Adrenal gland (tissue), 12 donors: ENCODE results near the gene PAOX. TPM values are rescaled to one million over a fixed set of nuclear protein-coding genes. Genes with fewer than 3 reads are reported as not detected.

Experiments
- DNase-seq, 7 donors: peaks; one replicate each; pipeline ENCODE4 v3.0.0-alpha.2; 2019 to 2020
- H3K27ac ChIP-seq, 5 donors: fragments of 200-600 bp; sonication (generic) in 4 of 5; 1 replicate in 3 of 5; 2 replicates in 2 of 5; pipeline versions ENCODE4 v1.5.1 to v1.8.0; 2016 to 2020; ENCODE audit warnings: mild to moderate bottlenecking in 1 of 5
- H3K27me3 ChIP-seq: fragments of 200-600 bp; 2 replicates; pipeline ENCODE4 v1.8.0; 2021
- H3K36me3 ChIP-seq, 2 donors: fragments of 200-600 bp; replicated peaks in 1 of 2; 1 replicate in 1 of 2; 2 replicates in 1 of 2; pipeline versions ENCODE4 v1.5.1 to v1.8.0; 2018 to 2022
- H3K4me1 ChIP-seq, 2 donors: fragments of 200-600 bp; replicated peaks in 1 of 2; 1 replicate in 1 of 2; 2 replicates in 1 of 2; pipeline versions ENCODE4 v1.5.1 to v1.8.0; 2018 to 2021
- H3K4me3 ChIP-seq, 4 donors: fragments of 200-600 bp; sonication (generic) in 3 of 4; one replicate each; pipeline ENCODE4 v1.5.1; 2016 to 2018
- H3K9me3 ChIP-seq, 3 donors: fragments of 200-600 bp; sonication (generic) in 1 of 3; replicated peaks in 1 of 3; 1 replicate in 2 of 3; 2 replicates in 1 of 3; pipeline versions ENCODE4 v1.5.1 to v1.8.0; 2016 to 2021
- POLR2A ChIP-seq, 2 donors: fragments of 450-650 bp; IDR thresholded peaks; one replicate each; pipeline ENCODE4 v1.6.1; 2017; ENCODE audit warnings: antibody characterized with exemption in 2 of 2, mild to moderate bottlenecking in 2 of 2, moderate library complexity in 1 of 2
- WGBS, 4 donors: extraction: QIAGEN DNeasy Blood & Tissue Kit in 2 of 4; methylation state at CpG; one replicate each; pipeline versions ENCODE4 v1.1.5 to v1.1.7; 2013 to 2017; 5-methylcytosine and 5-hydroxymethylcytosine counted together
- intact Hi-C, 2 donors: fragments of 100-400 bp; cut with DNase I; formaldehyde crosslinking; loops; one replicate each; pipeline versions ENCODE4 v1.14.1 to v1.15.0; 2022 to 2023
- polyA plus RNA-seq, 3 donors: library from polyadenylated mRNA; stranded (reverse); fragments of 200-250 nt in 2 of 3; fragments of 350-450 nt in 1 of 3; fragmentation: Illumina TruSeq in 1 of 3; extraction: RNeasy Lipid Tissue Mini Kit (QIAGEN cat#74804) in 1 of 3; gene quantifications; one replicate each; pipeline ENCODE4 v1.2.3, GENCODE V29; 2013 to 2014
- total RNA-seq, 9 donors: library from RNA; depleted of rRNA in 4 of 9; stranded (reverse); fragments of >200 nt in 4 of 9; fragments of 120-200 nt in 1 of 9; fragmentation: NEBNext Ultra II Directional in 1 of 9; extraction: Animal tissue kit (Norgen Biotek cat#: 25700) in 1 of 9; gene quantifications; one replicate each; pipeline versions ENCODE4 v1.1.0 to v1.2.4, GENCODE V29; 2013 to 2023
- TF ChIP-seq, protein P1 (sequence below), 6 experiments: fragments of 450-650 bp in 4 of 6; fragments of 200-600 bp in 2 of 6; sonication (generic) in 1 of 6; IDR thresholded peaks; 1 replicate in 5 of 6; 2 replicates in 1 of 6; pipeline versions ENCODE4 v1.5.1 to v1.8.0; 2016 to 2021; ENCODE audit warnings: antibody characterized with exemption in 6 of 6, mild to moderate bottlenecking in 2 of 6, moderate library complexity in 1 of 6
- donor health status: healthy with polysubstance abuse.
- donor health status: Bipolar disorder and iron deficiency.
- donor health status: DM: yes; HTN: yes; CAD: no.
- donor health status: DM: no; HTN: no; CAD: no.
- donor health status: DM: no; HTN: no; CAD: no.
- donor health status: DM: yes; HTN: yes; CAD: no.

Gene PAOX
- total and polyA plus RNA-seq, 12 donors = 1.0 to 34.4 (median 6.4) TPM

DNA sequence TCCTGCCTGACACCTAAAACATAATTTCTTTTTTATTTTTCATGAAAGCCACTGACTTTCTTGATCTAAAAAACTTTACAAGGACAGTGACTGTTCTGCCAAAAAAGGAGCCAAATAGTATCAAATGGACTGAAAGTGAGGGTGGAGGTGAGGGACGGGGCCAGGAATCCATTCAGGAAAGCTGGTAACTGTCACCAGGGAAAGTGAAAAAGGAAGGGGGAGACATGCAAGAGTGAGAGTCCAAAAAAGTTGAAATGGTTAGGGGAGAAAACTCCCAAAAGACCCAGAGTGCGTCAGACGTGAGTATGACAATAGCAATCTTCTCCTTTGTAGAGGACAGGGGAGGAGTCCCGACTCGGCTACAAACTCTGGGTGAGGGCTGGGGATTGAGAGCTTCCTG is 34.8 kb upstream of the PAOX start:
- Histone ChIP-seq H3K4me1 (no peaks in the 10 kb centered on the region), H3K4me3 (no peak overlapping the region), H3K27me3 (peaks cover 18% of the 10 kb centered on the region), H3K27ac (no peak overlapping the region), H3K36me3 (no peaks in the 10 kb centered on the region), H3K9me3 (no peaks in the 10 kb centered on the region)
- DNase-seq = no peak
- intact Hi-C loops = no loop called here
- 59 to 64% (median 62%) methylated on average over 5 of the region's 5 CpGs for WGBS, 4 donors
- TF ChIP-seq, protein P1, sequence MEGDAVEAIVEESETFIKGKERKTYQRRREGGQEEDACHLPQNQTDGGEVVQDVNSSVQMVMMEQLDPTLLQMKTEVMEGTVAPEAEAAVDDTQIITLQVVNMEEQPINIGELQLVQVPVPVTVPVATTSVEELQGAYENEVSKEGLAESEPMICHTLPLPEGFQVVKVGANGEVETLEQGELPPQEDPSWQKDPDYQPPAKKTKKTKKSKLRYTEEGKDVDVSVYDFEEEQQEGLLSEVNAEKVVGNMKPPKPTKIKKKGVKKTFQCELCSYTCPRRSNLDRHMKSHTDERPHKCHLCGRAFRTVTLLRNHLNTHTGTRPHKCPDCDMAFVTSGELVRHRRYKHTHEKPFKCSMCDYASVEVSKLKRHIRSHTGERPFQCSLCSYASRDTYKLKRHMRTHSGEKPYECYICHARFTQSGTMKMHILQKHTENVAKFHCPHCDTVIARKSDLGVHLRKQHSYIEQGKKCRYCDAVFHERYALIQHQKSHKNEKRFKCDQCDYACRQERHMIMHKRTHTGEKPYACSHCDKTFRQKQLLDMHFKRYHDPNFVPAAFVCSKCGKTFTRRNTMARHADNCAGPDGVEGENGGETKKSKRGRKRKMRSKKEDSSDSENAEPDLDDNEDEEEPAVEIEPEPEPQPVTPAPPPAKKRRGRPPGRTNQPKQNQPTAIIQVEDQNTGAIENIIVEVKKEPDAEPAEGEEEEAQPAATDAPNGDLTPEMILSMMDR (IDR thresholded peaks at IDR 0.05) = no peak
- no peak for TF ChIP-seq POLR2A (IDR thresholded peaks at IDR 0.05)

DNA sequence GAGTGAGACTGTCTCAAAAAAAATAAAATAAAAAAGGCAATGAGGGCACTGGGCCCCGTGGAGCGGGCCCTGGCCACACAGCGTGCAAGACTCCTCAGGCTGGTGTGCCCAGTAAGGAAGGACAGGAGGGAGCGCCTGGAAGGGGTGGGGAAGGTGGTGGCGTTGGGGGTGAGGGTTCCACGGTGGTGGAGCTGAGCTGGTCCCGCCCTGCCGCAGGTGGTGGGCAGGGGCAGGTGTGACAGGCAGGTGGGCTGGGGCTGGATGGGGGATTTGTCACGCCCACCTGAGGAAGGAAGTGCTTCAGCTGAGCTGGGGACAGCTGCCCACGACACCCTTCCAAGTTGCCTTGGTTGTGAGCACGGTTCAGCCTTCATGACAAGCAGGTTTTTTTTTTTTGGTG is 32.6 kb upstream of the PAOX start:
- no peak overlapping the region for H3K4me3 ChIP-seq
- DNase-seq = no peak
- no peaks in the 10 kb centered on the region for H3K9me3 ChIP-seq
- H3K27ac ChIP-seq = no peak overlapping the region
- H3K27me3 ChIP-seq = peaks cover 18% of the 10 kb centered on the region
- no peaks in the 10 kb centered on the region for H3K4me1 ChIP-seq
- 58 to 68% (median 63%) methylated on average over 9 to 11 of the region's 11 CpGs for WGBS, 4 donors
- intact Hi-C loops = no loop called here
- no peak for TF ChIP-seq POLR2A (IDR thresholded peaks at IDR 0.05)
- TF ChIP-seq, protein P1 (IDR thresholded peaks at IDR 0.05) = no peak
- H3K36me3 ChIP-seq = no peaks in the 10 kb centered on the region

DNA sequence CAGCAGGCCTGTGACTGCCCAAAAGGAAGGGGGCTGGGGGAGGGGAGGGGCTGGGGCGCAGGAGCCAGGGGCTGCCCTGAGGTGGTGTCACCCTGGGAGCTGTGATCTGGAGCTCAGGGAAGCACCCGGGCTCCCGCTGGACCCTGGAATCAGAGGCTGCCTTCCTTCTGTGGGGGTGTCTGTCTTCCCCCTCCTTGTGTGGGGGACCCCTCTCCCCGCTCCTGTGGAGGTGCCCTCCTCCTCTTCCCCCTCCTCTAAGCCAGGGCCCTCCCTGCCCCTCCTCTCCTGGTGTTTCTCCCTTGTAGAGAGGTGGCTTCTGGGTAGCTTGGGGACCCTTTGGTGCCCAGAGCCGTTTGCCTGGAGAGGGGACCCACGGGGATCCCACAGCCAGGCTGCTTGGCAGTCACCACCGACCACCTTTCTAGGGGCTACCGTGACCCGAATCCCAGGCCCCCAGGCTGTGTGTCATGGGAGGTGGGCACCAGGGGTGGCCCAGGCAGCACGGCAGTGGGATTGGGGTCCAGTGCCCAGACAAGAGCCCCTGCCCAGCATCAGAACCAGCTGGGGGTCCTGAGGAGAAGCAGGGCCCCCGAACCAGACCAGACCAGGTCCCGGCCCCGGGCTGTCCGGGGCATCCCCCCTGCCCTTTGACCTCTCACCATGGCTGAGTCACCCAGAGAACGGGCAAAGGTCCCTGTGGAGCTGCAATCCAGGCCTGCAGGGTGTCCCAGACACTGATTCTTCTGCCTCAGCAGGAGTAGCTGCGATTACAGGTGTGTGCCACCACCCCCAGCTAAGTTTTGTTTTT is 31.1 kb upstream of the PAOX start:
- DNase-seq = no peak
- TF ChIP-seq, protein P1 (IDR thresholded peaks at IDR 0.05) = no peak
- no peak for TF ChIP-seq POLR2A (IDR thresholded peaks at IDR 0.05)
- Histone ChIP-seq H3K36me3 (no peaks in the 10 kb centered on the region), H3K4me1 (no peaks in the 10 kb centered on the region), H3K9me3 (no peaks in the 10 kb centered on the region), H3K27me3 (peaks cover 18% of the 10 kb centered on the region), H3K27ac (no peak overlapping the region), H3K4me3 (no peak overlapping the region)
- intact Hi-C loops = no loop called here
- WGBS, 4 donors = 48 to 65% (median 51%) methylated on average over 4 to 16 of the region's 16 CpGs

DNA sequence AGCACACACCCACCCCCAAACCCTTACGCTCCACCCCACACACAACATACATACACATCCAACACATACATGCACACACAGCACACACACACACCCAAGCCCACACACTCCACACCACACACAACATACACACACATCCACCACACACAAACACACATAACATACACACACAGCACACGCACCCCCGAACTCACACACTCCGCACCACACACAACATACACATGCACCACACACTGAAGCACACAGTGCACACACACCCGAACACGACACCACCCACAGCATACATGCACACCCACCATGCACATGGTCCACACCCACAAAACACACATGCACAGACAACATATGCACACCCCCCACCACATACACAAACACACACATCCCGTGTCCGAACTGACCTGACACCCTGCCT is 29.9 kb upstream of the PAOX start:
- H3K9me3 ChIP-seq = no peaks in the 10 kb centered on the region
- 79 to 84% (median 83%) methylated on average over 8 of the region's 8 CpGs for WGBS, 4 donors
- H3K27me3 ChIP-seq = peaks cover 13% of the 10 kb centered on the region
- H3K27ac ChIP-seq = no peak overlapping the region
- intact Hi-C loops = no loop called here
- no peaks in the 10 kb centered on the region for H3K36me3 ChIP-seq
- no peak overlapping the region for H3K4me3 ChIP-seq
- TF ChIP-seq, protein P1 (IDR thresholded peaks at IDR 0.05) = no peak
- TF ChIP-seq POLR2A (IDR thresholded peaks at IDR 0.05) = no peak
- no peak for DNase-seq
- H3K4me1 ChIP-seq = no peaks in the 10 kb centered on the region
